ENCODE results near the gene RPS8.

GRCh38 chr1:44780583-44781121, 5.3 kb downstream of the RPS8 start:
- TF ChIP-seq CTCF (IDR thresholded peaks at IDR 0.05): no peak
- no peak for TF ChIP-seq POLR2AphosphoS5 (IDR thresholded peaks at IDR 0.05)
- no peak for TF ChIP-seq EP300 (IDR thresholded peaks at IDR 0.05)
